Glomerular visceral epithelial cell (primary cell): ENCODE results near the gene LSM7.

Experiments
- DNase-seq: peaks from one replicate; pipeline ENCODE4 v3.0.0-alpha.2; 2016; ENCODE audit errors: extremely low spot score

Gene LSM7

DNA sequence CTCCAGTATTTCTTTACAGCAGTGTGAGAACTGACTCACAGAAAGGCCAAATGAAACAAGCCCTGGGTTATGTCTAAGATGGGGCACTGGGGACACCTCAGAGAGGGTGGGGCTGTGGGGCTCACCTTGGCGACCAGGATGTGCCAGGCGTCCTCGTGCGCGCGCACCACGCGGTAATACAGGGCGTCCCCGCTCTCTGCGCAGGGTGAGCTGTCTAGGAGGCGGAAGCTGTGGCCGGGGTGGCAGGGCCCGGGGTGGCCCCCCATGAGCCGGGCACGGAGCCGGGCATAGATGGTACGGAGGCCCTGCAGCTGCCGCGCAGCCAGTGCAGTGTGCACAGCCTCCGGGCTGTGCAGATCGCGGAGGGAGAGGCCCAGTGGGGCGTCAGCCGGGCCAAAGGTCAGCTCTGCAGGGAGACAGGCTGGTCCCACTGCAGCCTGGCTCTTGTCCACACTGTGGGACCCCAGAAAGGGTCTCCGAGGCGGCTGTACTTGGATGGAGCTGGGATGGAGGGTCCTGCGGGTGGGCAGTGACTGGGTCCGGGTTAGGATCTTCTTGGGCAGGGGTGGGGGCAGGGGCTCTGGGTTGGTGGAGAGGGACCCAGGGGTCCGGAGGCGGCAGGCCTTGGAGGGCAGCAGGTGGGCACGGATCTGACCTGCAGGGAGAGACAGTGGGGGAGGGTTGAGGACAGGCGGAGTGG is 49.8 kb downstream of the LSM7 start:
- no peak for DNase-seq

DNA sequence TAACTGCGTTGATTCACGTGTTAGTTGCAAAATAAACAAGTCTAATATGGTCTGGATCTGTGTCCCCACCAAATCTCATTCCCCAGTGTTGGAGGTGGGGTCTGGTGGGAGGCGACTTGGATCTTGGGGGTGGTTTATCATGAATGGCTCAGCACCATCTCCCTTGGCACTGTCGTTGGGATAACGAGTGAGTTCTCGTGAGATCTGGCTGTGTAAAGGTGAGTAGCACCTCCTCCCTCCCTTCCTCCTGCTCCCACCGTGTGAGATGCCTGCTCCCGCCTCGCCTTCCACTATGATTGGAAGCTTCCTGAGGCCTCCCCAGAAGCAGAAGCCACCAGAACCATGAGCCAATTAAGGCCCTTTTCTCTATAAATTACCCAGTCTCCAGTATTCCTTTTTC is 51.2 kb downstream of the LSM7 start:
- DNase-seq, result no peak

DNA sequence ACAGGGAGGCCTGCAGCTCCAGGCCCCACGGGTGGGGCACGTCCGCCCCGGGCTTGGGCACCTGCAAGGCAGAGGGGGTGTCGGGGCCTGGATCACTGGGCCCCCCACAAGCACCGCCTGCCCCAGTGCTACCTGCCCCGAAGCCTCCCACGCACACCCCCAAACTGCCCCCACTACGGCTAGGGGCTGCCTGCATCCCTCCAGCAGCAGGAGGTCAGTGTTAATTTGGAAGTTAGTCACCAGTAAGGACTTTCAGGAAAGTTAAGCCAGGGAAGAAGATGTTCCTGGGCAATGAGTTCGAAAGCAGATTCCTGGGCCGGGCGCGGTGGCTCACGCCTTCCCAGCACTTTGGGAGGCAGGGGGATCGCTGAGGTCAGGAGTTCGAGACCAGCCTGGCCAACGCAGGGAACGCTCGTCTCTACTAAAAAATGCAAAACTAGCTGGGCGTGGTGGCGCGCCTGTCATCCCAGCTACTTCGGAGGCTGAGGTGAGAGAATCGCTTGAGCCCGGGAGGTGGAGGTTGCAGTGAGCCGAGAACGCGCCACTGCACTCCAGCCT is 51.9 kb downstream of the LSM7 start:
- DNase-seq, result no peak

DNA sequence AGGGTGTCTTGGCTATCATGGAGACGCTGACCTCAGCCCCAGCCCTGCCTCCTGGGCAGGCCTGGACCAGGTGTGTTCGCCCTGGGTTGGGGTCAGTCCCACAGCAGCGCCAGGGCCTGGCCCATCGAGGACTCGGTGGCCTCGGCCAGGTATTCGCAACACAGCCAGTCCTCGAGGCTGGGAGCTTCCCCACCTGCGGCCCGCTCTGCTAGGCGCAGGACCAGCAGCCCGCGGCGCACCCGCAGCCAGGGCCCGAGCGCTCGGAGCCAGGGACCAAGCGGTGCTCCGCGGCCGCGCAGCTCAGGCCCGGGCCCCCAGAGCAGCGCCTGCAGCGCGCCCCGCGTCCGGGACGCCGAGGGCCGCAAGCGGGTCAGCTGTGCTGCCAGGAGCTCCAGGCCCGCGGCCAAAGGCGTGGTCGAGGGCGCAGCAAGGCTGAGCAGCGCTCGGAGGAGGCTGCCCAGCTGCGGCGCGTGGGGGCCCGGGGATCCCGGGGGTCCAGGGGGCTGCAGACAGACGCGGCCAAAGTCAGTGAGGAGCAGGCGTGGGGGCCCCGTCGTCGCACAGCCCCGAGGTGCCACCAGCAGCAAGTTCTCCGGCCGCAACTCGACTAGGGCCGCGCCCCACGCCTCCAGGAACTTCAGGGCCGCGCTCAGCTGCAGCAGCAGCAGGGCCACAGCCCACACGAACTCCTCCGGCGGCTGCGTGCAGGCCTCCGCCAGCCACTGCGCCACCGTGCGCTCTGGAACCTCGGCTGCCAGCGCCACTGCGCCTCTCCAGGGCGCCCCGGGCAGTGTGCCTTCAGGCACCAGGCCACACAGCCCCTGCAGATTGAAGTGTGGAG is 52.6 kb downstream of the LSM7 start:
- no peak for DNase-seq

DNA sequence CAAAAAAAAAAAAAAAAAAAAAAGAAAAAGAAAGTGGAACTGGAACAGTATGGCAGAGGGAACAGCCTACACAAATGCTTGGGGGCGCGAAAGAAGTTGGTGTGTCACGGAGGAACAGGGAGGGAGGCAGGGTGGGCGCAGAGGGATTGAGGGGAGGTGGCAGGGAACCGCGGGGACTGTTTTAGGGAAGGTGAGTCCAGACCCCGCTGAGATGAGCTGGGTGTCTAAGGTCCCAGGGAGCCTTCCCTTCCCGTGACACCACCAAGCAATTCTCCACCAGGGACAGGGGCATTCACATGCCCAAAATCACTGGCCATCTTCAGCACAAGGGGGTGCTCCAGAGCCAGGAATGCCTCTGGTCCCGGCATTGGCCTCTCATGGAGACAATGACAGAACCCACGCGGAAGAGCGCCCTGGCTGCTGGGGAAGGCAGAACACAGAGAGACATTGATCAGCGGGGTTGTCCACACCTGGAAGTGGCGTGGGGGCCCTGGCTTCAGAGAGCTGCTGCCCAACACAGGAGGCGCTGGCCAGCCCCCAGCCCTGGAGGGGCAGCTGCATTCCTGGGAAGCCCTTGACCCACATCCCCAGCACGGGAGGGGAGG is 53.4 kb downstream of the LSM7 start:
- DNase-seq, result peak; percentile 68

DNA sequence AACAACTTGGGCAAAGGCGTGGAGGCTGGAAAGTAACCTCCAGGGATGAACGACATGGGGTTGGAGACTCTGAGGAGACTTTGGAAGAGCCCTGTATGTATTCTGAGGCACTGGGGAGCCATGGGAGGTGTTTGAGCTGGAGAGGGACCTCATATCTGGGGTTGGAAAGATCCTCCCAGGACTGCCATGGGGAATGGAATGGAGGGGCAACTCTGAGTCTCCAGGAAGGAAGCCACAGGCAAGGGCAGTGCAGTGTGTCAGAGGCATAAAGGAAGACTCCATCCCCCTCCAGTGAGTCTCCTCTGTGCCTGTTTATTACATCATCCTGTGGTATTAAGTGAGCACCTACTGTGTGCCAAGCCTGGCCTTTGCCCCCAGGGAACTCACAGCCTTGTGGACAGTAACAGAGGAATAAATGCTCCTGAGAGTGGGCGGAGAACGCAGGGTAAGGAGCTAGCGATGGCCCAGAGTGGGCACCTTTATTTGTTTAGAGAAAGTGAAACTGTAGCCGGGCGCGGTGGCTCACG is 54.1 kb downstream of the LSM7 start:
- DNase-seq, result no peak

DNA sequence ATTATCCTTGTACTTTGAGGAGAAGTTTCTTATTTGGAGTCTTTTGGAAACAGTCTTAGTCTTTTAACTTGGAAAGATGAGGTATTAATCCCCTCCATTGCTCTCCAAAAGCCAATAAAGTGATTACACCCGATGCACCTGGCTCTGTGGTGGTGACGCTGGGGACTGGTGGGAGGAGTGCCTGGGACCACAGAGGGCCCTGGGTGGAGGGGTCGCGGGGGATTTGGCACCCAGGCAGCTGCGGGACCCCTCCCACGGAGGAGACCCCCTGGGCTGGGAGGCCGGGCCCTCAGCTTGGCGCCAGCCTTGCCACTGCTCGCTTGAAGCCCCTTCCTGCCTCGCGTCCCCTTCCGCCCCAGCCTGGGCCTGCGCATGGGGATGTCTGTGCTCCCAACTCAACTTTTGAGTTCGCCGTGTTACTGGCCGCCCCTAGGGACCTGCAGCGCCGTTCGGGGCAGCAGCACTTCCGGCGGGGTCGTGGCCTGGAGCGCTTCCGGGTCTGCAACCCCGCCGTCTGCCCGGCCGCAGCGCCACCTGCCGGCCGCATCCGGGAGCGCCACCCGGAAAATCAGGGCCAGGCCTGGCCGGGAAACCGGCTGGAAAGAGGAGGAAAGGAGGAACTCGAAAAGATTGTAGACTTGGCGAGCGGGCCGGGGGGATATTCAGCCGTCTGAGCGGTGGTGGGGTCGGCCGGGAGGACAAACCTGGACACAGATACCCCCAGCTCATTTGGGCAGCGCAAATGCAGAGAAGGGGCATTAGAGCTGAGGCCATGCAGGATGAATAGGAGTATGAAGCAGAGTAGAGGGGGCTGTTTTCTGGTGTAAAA is 54.8 kb downstream of the LSM7 start:
- peak; percentile 79 for DNase-seq
